ENCODE data around the gene ACSL3. TPM values are rescaled to one million over a fixed set of nuclear protein-coding genes. Genes with fewer than 3 reads are reported as not detected.
A peak's percentile ranks its signal among the peaks of the same experiment; 100 is the strongest.

The ACSL3 gene
- total RNA-seq, 1 experiment from 2014 or later, result 100 TPM

- TF ChIP-seq ARID4B (CRISPR knock-in tag; IDR thresholded peaks at IDR 0.05; ENCODE audit: borderline replicate concordance), result no peak
These were observed 116.3 kb downstream of the ACSL3 start (continued) for GRCh38 chr2:222977121-222977520.

GRCh38 chr2:222978850-222979249 lies 118.0 kb downstream of the ACSL3 start:
- POLR2A ChIA-PET, result no interaction called here
- Mint-ChIP-seq H3K36me3 (peaks cover 13% of the 10 kb centered on the region), H3K9me3 (peaks cover 12% of the 10 kb centered on the region), H3K27me3 (ENCODE audit: low read depth) (peaks cover 11% of the 10 kb centered on the region), H3K4me3 (no peak overlapping the region), H3K4me1 (peaks cover 30% of the 10 kb centered on the region), H3K27ac (no peak overlapping the region)
- CTCF ChIA-PET, result no interaction called here
- 0 out of 2 replicates have a peak, but pooled peaks have one; percentile 22 for ATAC-seq
- TF ChIP-seq GTF2I (CRISPR knock-in tag; conservative IDR thresholded peaks at IDR 0.05) (no peak), ZSCAN18 (CRISPR knock-in tag; IDR thresholded peaks at IDR 0.05) (no peak), ZNF232 (CRISPR knock-in tag; IDR thresholded peaks at IDR 0.05) (no peak), AFF4 (CRISPR knock-in tag; IDR thresholded peaks at IDR 0.05; ENCODE audit: borderline replicate concordance) (no peak), JAZF1 (CRISPR knock-in tag; IDR thresholded peaks at IDR 0.05) (no peak), ATF2 (CRISPR knock-in tag; IDR thresholded peaks at IDR 0.05; ENCODE audit: borderline replicate concordance, low read depth) (no peak), ATF6 (CRISPR knock-in tag; IDR thresholded peaks at IDR 0.05) (no peak), ZNF219 (CRISPR knock-in tag; IDR thresholded peaks at IDR 0.05; ENCODE audit: borderline replicate concordance) (no peak), NFATC4 (CRISPR knock-in tag; IDR thresholded peaks at IDR 0.05) (no peak), TCF7 (CRISPR knock-in tag; IDR thresholded peaks at IDR 0.05; ENCODE audit: low read depth) (no peak), E2F1 (CRISPR knock-in tag; IDR thresholded peaks at IDR 0.05) (no peak), ZNF425 (CRISPR knock-in tag; conservative IDR thresholded peaks at IDR 0.05) (no peak), ZNF423 (CRISPR knock-in tag; IDR thresholded peaks at IDR 0.05) (no peak), RELA (CRISPR knock-in tag; IDR thresholded peaks at IDR 0.05; ENCODE audit: borderline replicate concordance) (no peak)
- DNase-seq (ENCODE audit: low spot score), result no peak

Data from WTC11 (cell line).